B cell (primary cell): ENCODE data around the gene ZNF786. TPM values are rescaled to one million over a fixed set of nuclear protein-coding genes. Genes with fewer than 3 reads are reported as not detected.

ENCODE experiments used
- ATAC-seq: fragments of 200-7000 bp; cut with Tn5 transposase; one replicate; pipeline ENCODE4 v1.10.0; 2021; ENCODE audit warnings: low read depth, mild to moderate bottlenecking, moderate number of reproducible peaks, moderate library complexity
- CTCF ChIA-PET: fragments of 350-600 bp; sonication (Branson Sonifier 250); formaldehyde crosslinking; loops from one replicate; lab custom pipeline; 2021; ENCODE audit warnings: antibody characterized with exemption, inconsistent platforms; lab: Charles Lee
- POLR2A ChIA-PET: fragments of 350-600 bp; sonication (Branson Sonifier 250); formaldehyde crosslinking; loops from one replicate; lab custom pipeline; 2021; ENCODE audit warnings: antibody characterized with exemption; lab: Charles Lee
- DNase-seq: peaks from one replicate; pipeline ENCODE4 v3.0.0; 2013
- H2AFZ ChIP-seq: 2 replicates; pipeline ENCODE4 v1.6.1; 2012; ENCODE audit warnings: mild to moderate bottlenecking, low read depth, low read length; ENCODE audit not compliant: insufficient read depth, poor library complexity, severe bottlenecking
- H3K27ac ChIP-seq, 2 donors: 1 replicate in 1 of 2; 2 replicates in 1 of 2; pipeline ENCODE4 v1.5.1; 2012 to 2013; ENCODE audit warnings: low read length in 2 of 2, mild to moderate bottlenecking in 2 of 2, moderate library complexity in 1 of 2
- H3K27me3 ChIP-seq, 4 experiments: fragments of 200-600 bp in 1 of 4; sonication (generic) in 1 of 4; replicated peaks in 1 of 4; 1 replicate in 2 of 4; 2 replicates in 2 of 4; pipeline versions ENCODE4 v1.6.1 to v1.7.0; 2013 to 2016; ENCODE audit warnings: low read length in 3 of 4, mild to moderate bottlenecking in 2 of 4, mixed read lengths in 1 of 4, moderate library complexity in 1 of 4; ENCODE audit not compliant: insufficient read depth in 4 of 4, control insufficient read depth in 3 of 4; ENCODE audit errors: control extremely low read depth in 1 of 4
- H3K36me3 ChIP-seq, 2 experiments: replicated peaks in 1 of 2; 1 replicate in 1 of 2; 2 replicates in 1 of 2; pipeline versions ENCODE4 v1.6.1 to v1.7.1; 2013; ENCODE audit warnings: low read length in 1 of 2; ENCODE audit not compliant: insufficient read depth in 2 of 2, control insufficient read depth in 1 of 2; ENCODE audit errors: control extremely low read depth in 1 of 2, extremely low read depth in 1 of 2
- H3K4me1 ChIP-seq, 2 donors: fragments of 200-600 bp in 1 of 2; sonication (generic) in 1 of 2; 1 replicate in 1 of 2; 2 replicates in 1 of 2; pipeline versions ENCODE4 v1.5.1 to v1.6.1; 2013 to 2017; ENCODE audit warnings: low read length in 2 of 2; ENCODE audit not compliant: control insufficient read depth in 2 of 2, insufficient read depth in 2 of 2
- H3K4me2 ChIP-seq: replicated peaks from 2 replicates; pipeline ENCODE3; 2012; ENCODE audit warnings: mild to moderate bottlenecking, low read depth, low read length; ENCODE audit not compliant: poor library complexity, severe bottlenecking
- H3K4me3 ChIP-seq, 5 experiments: fragments of 200-600 bp in 1 of 5; sonication (generic) in 1 of 5; 1 replicate in 3 of 5; 2 replicates in 2 of 5; pipeline versions ENCODE4 v1.5.1 to v1.7.0; 2011 to 2016; ENCODE audit warnings: low read length in 4 of 5, mild to moderate bottlenecking in 4 of 5, low read depth in 2 of 5, control low read depth in 1 of 5, moderate library complexity in 1 of 5; ENCODE audit not compliant: insufficient read depth in 1 of 5; ENCODE audit errors: control extremely low read depth in 1 of 5, extremely low read depth in 1 of 5
- H3K79me2 ChIP-seq: fragments of 200-600 bp; sonication (generic); one replicate; pipeline ENCODE4 v1.6.0; 2016; ENCODE audit warnings: low read length; ENCODE audit not compliant: control insufficient read depth, insufficient read depth
- H3K9ac ChIP-seq: fragments of 200-600 bp; sonication (generic); 2 replicates; pipeline ENCODE4 v1.6.1; 2017; ENCODE audit warnings: mild to moderate bottlenecking, low read length, moderate library complexity
- H3K9me3 ChIP-seq, 3 donors: one replicate each; pipeline versions ENCODE4 v1.6.1 to v1.7.1; 2013; ENCODE audit warnings: low read length in 2 of 3; ENCODE audit not compliant: control insufficient read depth in 2 of 3, insufficient read depth in 1 of 3; ENCODE audit errors: control extremely low read depth in 1 of 3
- H4K20me1 ChIP-seq: 2 replicates; pipeline ENCODE4 v1.6.0; 2012; ENCODE audit warnings: mild to moderate bottlenecking, low read length; ENCODE audit not compliant: insufficient read depth, control insufficient read depth, poor library complexity, severe bottlenecking
- H3K27ac Mint-ChIP-seq: one replicate; pipeline ENCODE4 v1.8.0; 2021; ENCODE audit warnings: mixed read lengths
- H3K27me3 Mint-ChIP-seq: one replicate; pipeline ENCODE4 v1.8.0; 2021; ENCODE audit warnings: mixed read lengths
- H3K4me1 Mint-ChIP-seq: one replicate; pipeline ENCODE4 v1.8.0; 2021; ENCODE audit warnings: mixed read lengths
- H3K4me3 Mint-ChIP-seq: one replicate; pipeline ENCODE4 v1.8.0; 2021; ENCODE audit warnings: mixed read lengths
- H3K9me3 Mint-ChIP-seq: one replicate; pipeline ENCODE4 v1.8.0; 2022; ENCODE audit warnings: mixed read lengths; ENCODE audit not compliant: insufficient read depth
- EZH2 ChIP-seq: IDR thresholded peaks from 2 replicates; pipeline ENCODE4 v1.6.1; 2012; ENCODE audit warnings: borderline replicate concordance, low read depth, mild to moderate bottlenecking, moderate library complexity, low read length; ENCODE audit not compliant: insufficient read depth, poor library complexity, severe bottlenecking
- WGBS: methylation state at CpG from one replicate; pipeline ENCODE4 v1.1.5; 2013; ENCODE audit warnings: missing lambda C conversion rate; ENCODE audit not compliant: insufficient coverage; 5-methylcytosine and 5-hydroxymethylcytosine counted together
- intact Hi-C: fragments of 100-400 bp; cut with micrococcal nuclease; formaldehyde crosslinking; loops from one replicate; pipeline ENCODE4 v1.10.0; 2022
- polyA plus RNA-seq: library from polyadenylated mRNA; depleted of rRNA; stranded (reverse); fragments of >200 nt; gene quantifications from 2 replicates; pipeline ENCODE4 v1.2.3, GENCODE V29; 2012
- total RNA-seq, 2 donors: library from RNA; stranded (reverse); fragments of 120-200 nt in 1 of 2; gene quantifications; 1 replicate in 1 of 2; 2 replicates in 1 of 2; pipeline versions ENCODE4 v1.2.3 to v1.2.4, GENCODE V29; 2013 to 2022
- TF ChIP-seq, protein P1 (sequence below): fragments of 200-600 bp; IDR thresholded peaks from one replicate; pipeline ENCODE4 v1.8.0; 2022; ENCODE audit warnings: antibody characterized with exemption, mild to moderate bottlenecking

The ZNF786 gene
- total and polyA plus RNA-seq, 2 donors (not counting 1 experiment from before 2014, with no cell fraction given) = 6.4 to 14.7 TPM

DNA sequence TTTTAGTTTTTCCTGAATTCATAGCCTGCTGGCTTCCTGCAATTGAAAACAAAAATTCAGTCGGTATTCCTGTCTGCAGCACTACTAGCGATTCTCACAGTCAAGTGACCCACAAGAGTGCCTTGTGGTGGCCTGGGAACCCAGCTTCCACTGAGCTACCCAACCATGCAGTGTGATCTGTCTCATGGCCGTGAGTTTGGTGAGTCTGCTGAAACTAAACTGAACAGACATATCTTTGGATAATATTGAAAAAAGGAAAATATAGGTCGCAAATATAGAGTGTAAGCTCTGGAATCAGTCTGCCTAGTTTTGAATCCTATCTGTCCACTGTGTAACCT, 18.1 kb downstream of the ZNF786 start:
- no peak overlapping the region for H3K27ac Mint-ChIP-seq
- Histone ChIP-seq H2AFZ (no peak overlapping the region), H3K9me3 (peaks cover 0 to 10% (median 0%) of the 10 kb centered on the region in 3 donors), H3K27ac (no peak overlapping the region), H3K36me3 (peaks cover 0 to 33% of the 10 kb centered on the region in 2 experiments), H3K27me3 (no peaks in the 10 kb centered on the region), H4K20me1 (no peaks in the 10 kb centered on the region), H3K79me2 (no peaks in the 10 kb centered on the region), H3K9ac (no peak overlapping the region), H3K4me1 (no peaks in the 10 kb centered on the region), H3K4me3 (no peak overlapping the region), H3K4me2 (peak overlapping the region; percentile 35)
- DNase-seq = no peak
- H3K4me1 Mint-ChIP-seq = peaks cover 3% of the 10 kb centered on the region
- POLR2A ChIA-PET = no interaction called here
- no peaks in the 10 kb centered on the region for H3K27me3 Mint-ChIP-seq
- no peaks in the 10 kb centered on the region for H3K9me3 Mint-ChIP-seq
- CTCF ChIA-PET = interaction anchor here (1.1 to 3.2 kb wide), 2 partner anchors 7 to 67 kb away, joined by 3 to 7 read pairs; no protein-coding TSS in a partner anchor
- intact Hi-C loops = no loop called here
- TF ChIP-seq, protein P1, sequence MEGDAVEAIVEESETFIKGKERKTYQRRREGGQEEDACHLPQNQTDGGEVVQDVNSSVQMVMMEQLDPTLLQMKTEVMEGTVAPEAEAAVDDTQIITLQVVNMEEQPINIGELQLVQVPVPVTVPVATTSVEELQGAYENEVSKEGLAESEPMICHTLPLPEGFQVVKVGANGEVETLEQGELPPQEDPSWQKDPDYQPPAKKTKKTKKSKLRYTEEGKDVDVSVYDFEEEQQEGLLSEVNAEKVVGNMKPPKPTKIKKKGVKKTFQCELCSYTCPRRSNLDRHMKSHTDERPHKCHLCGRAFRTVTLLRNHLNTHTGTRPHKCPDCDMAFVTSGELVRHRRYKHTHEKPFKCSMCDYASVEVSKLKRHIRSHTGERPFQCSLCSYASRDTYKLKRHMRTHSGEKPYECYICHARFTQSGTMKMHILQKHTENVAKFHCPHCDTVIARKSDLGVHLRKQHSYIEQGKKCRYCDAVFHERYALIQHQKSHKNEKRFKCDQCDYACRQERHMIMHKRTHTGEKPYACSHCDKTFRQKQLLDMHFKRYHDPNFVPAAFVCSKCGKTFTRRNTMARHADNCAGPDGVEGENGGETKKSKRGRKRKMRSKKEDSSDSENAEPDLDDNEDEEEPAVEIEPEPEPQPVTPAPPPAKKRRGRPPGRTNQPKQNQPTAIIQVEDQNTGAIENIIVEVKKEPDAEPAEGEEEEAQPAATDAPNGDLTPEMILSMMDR = no peak
- no peak for TF ChIP-seq EZH2
- no peak for ATAC-seq
- H3K4me3 Mint-ChIP-seq = no peak overlapping the region
- 100% methylated on average over 2 of the region's 4 CpGs for WGBS

DNA sequence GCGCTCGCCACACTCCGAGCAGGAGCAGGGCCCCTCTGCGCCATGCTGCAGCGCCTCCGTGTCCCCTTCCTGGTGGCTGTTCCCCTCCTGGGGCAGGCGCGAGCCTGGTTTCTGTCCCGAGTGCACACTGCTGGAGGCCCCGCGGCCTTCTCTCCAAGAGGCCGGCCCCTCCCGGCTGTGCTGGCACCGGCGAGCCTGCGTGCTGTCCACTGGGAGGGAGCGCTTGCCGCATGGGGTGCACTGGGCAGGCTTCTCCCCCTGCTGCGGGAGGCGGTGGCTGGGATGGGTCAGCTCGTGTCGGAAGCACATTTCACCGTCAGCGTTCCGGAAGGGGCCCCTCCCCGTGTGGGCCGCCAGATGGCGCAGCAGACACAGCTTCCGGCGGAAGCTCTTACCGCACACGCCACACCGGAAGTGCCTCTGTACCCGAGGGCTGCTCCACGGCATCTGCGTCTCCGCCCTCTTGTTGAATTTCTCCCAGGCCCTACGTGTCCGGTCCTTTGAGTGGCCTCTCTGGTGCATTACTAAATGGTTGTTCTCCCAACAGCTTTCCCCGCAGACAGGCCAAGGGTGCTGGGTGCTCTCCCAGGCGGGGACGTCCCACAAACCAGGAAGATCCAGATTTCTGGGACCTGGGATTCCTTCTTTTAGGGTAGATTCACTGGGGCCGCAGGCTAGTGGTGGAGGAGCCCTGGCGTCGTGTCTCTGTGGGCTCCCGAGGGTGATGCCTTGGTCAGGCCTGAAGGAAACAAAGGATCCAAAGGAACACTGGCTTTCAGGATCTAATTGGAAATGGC, 18.7 kb downstream of the ZNF786 start:
- 90% methylated on average over 46 of the region's 46 CpGs for WGBS
- ChIA-PET CTCF (interaction anchor here (3.2 kb wide), 1 partner anchor 66 kb away, joined by 7 read pairs; no protein-coding TSS in a partner anchor), POLR2A (no interaction called here)
- Histone ChIP-seq H3K4me1 (no peaks in the 10 kb centered on the region), H3K27ac (no peak overlapping the region), H3K36me3 (peaks cover 0 to 33% of the 10 kb centered on the region in 2 experiments), H3K4me3 (peak overlapping the region in 1 of 5 experiments; percentile 5), H4K20me1 (no peaks in the 10 kb centered on the region), H3K9ac (no peak overlapping the region), H3K79me2 (no peaks in the 10 kb centered on the region), H3K9me3 (peaks cover 0 to 10% (median 0%) of the 10 kb centered on the region in 3 donors), H2AFZ (peak overlapping the region; percentile 10), H3K4me2 (peak overlapping the region; percentile 35), H3K27me3 (no peaks in the 10 kb centered on the region)
- Mint-ChIP-seq H3K9me3 (no peaks in the 10 kb centered on the region), H3K27me3 (no peaks in the 10 kb centered on the region), H3K27ac (no peak overlapping the region), H3K4me1 (peaks cover 3% of the 10 kb centered on the region), H3K4me3 (no peak overlapping the region)
- intact Hi-C loops = no loop called here
- TF ChIP-seq EZH2 = no peak
- TF ChIP-seq, protein P1 = peak; percentile 25
- ATAC-seq (peak; percentile 28), DNase-seq (peak; percentile 26)
